LNCaP clone FGC (cell line): ENCODE results near the gene ZBED6.

ENCODE experiments used
- DNase-seq: peaks from one replicate; pipeline ENCODE4 v3.0.0-alpha.2; 2011; ENCODE audit warnings: low read depth
- H3K4me3 ChIP-seq: 2 replicates; pipeline ENCODE4 v1.5.1; 2011; ENCODE audit warnings: mild to moderate bottlenecking, low read depth, low read length, control low read depth
- TF ChIP-seq, protein P1 (sequence below): IDR thresholded peaks from 2 replicates; pipeline ENCODE4 v1.5.1; 2012; ENCODE audit warnings: mild to moderate bottlenecking; ENCODE audit not compliant: control insufficient read depth, insufficient read depth; ENCODE audit errors: extremely low read depth

Gene ZBED6

DNA sequence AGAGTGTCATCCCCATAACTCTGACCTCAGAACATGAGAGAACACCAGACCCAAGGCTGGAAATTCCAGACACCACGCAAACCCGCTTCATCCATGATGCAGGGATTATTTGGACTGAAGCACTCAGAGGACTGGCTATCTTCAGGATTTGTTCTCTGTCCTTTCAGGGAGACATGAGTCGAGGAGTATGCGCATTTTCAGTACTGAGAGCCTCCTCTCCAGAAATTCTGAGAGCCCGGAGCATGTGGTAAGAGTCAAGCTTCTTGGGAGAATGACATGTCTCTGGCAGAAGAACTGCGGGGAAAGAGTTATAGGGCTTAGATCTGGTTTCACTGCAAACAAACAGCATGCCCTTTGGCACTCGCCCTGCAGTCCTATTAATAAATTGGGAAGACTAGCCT, 23.5 kb upstream of the ZBED6 start:
- peak; percentile 65 for DNase-seq
- TF ChIP-seq, protein P1, sequence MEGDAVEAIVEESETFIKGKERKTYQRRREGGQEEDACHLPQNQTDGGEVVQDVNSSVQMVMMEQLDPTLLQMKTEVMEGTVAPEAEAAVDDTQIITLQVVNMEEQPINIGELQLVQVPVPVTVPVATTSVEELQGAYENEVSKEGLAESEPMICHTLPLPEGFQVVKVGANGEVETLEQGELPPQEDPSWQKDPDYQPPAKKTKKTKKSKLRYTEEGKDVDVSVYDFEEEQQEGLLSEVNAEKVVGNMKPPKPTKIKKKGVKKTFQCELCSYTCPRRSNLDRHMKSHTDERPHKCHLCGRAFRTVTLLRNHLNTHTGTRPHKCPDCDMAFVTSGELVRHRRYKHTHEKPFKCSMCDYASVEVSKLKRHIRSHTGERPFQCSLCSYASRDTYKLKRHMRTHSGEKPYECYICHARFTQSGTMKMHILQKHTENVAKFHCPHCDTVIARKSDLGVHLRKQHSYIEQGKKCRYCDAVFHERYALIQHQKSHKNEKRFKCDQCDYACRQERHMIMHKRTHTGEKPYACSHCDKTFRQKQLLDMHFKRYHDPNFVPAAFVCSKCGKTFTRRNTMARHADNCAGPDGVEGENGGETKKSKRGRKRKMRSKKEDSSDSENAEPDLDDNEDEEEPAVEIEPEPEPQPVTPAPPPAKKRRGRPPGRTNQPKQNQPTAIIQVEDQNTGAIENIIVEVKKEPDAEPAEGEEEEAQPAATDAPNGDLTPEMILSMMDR, result no peak

DNA sequence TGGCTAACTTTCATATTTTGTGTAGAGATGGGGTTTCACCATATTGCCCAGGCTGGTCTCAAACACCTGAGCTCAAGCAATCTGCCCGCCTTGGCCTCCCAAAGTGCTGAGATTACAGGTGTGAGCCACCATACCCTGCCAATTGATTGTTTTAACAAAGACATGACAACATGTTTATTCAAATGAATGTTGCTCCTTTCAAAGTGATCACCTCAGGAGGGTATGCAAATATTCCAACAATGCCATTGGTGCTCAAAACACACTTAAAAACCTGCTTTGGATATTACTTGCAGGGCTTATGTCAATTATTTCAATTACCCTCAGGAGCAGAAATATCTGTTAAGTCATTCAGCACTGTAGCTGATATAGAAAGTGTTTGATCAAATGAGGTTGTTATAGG, 22.6 kb upstream of the ZBED6 start:
- H3K4me3 ChIP-seq, result no peak overlapping the region
- TF ChIP-seq, protein P1, result no peak
- DNase-seq, result no peak

More for the DNA sequence above, 23.5 kb upstream of the ZBED6 start:
- H3K4me3 ChIP-seq, result no peak overlapping the region

DNA sequence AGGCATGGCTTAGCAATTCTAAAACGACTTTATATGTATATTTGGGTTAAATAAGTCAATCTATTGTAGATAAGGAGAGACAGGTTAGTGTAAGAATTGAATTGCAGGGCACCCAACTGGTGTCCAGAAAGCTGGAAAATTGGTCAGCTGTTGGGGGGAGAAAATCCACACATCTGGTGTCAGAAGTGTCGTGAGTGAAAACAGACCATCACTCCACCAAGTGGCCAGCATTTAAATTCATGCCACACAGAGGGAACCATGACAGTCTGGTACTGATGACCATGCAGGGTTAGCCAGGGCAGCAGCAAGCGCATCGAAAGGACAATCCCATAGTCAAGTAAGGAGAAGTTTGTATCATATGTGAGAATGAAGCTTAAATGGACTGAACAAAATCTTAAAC, 18.8 kb upstream of the ZBED6 start:
- DNase-seq, result no peak
- TF ChIP-seq, protein P1, result peak; percentile 31
- no peak overlapping the region for H3K4me3 ChIP-seq

DNA sequence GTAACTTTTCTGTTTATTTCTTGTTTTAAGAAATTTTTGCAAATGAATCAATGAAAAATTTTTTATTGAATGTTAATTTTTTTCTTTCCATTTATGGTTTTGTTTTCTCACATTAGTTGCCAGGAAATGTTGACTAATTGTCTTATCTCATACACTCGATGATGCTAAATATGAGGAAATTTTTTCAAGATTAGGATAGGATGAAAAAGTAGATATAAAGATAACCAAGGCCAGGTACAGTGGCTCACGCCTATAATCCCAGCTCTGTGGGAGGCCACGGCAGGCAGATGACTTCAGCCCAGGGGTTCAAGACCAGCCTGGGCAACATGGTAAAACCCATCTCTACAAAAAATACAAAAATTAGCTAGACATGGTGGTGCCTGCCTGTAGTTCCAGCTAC, 17.8 kb upstream of the ZBED6 start:
- TF ChIP-seq, protein P1, result no peak
- H3K4me3 ChIP-seq, result no peak overlapping the region
- DNase-seq, result no peak

DNA sequence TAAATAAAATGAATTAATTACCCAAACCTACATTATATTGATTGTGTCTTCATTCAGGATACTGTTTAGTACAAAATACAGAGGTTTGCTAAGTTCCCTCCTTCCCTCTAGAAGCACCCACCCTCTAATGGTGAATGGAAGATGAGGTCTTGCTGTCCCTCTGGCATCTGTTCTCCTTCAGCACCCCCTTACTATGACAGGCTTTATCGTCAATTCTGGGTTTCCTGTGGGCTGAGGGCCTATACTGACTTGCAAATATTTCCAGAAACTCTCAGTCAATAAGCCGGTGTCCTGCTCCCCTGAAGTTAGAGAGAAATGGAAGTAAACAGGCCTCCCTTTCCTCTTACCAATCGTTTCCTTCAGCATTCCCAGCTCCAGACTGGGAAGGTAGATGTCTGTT, 17.3 kb upstream of the ZBED6 start:
- H3K4me3 ChIP-seq, result no peak overlapping the region
- TF ChIP-seq, protein P1, result no peak
- DNase-seq, result no peak

DNA sequence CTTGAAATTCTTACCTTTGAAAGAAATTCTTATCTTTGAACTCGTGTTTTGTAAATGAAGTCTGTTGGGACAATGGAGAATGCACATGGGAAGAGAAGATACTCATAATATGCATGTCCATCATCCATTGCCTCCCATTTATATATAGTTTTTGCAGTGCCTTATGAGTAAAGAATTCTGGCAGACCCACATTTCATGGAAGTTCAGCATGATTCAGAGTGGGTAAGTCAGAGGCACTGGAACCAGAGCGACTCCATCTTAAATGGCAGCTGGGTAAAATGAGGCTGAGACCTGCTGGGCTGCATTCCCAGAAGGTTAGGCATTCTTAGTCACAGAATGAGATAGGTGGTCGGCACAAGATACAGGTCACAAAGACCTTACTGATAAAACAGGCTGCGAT, 16.6 kb upstream of the ZBED6 start:
- TF ChIP-seq, protein P1, result no peak
- H3K4me3 ChIP-seq, result no peak overlapping the region
- no peak for DNase-seq

DNA sequence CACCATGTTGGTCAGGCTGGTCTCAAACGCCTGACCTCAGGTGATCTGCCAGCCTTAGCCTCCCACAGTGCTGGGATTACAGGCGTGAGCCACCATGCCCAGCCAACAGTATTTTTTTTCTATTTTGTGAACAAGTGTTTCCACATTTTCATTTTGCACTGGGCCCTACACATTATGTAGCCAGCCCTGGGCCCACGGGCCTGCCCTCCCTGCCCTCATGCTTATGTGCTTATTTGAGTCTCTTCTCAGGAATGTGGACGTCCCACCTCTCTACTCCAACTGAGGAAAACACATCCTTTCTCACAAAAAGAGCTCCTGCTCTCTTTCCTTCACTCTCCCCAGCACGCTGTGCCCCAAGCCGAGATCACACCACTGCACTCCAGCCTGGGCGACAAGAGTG, 13.5 kb upstream of the ZBED6 start:
- TF ChIP-seq, protein P1, result no peak
- no peak overlapping the region for H3K4me3 ChIP-seq
- DNase-seq, result no peak
